Measurements from ENCODE around the gene TBK1.

The TBK1 gene

GRCh38 chr12:64549108-64549507 is 97.2 kb downstream of the TBK1 start:
- DNase-seq (ENCODE audit: low spot score), result no peak

GRCh38 chr12:64550755-64551154 is 98.8 kb downstream of the TBK1 start:
- DNase-seq (ENCODE audit: low spot score), result no peak

DNA sequence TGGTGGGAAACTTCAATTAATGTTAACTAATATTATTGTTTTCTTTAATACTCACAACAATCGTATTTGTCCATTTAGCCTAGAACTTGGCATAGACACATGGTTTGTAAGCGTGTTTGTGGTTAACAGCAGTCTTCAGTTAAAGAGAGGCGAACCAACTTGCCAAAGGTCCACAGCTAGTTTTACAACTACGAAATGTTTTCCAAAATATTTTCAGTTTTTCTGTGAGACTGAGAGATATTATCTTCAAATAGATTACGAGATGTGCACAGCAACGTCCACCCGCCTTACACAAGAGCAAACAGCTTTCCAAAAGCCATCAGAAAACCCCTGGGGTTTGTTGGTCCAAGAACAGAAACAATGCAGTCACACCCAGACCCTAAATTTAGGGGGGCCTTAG is 99.8 kb downstream of the TBK1 start:
- no peak for DNase-seq (ENCODE audit: low spot score)
